NB4 (cell line): ENCODE data around the gene USP12.

ENCODE experiments used
- MYC ChIP-seq: IDR thresholded peaks from 2 replicates; pipeline ENCODE4 v1.6.1; 2011; ENCODE audit warnings: low read depth, low read length
- POLR2A ChIP-seq: IDR thresholded peaks from 2 replicates; pipeline ENCODE4 v1.6.1; 2011; ENCODE audit warnings: mild to moderate bottlenecking; ENCODE audit not compliant: insufficient read length; ENCODE audit errors: extremely low read depth
- TF ChIP-seq, protein P1 (sequence below): IDR thresholded peaks from one replicate; pipeline ENCODE4 v1.5.1; 2012; ENCODE audit warnings: low read depth, low read length

DNA sequence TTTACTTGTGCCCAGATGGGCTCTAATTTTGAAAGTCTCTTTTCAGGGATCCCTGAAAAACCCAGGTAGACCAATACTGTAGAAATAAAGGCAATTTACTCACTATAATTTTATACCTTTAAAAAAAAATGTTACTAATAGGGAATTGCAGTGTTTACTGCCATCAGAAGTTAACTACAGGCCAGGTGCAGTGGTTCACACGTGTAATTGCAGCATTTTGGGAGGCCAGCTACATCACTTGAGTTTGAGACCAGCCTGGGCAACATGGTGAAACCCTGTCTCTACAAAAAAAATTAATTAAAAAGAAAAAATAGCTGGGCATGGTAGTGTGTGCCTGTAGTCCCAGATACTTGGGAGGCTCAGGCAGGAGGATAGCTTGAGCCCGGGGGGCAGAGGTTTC lies 10.2 kb downstream of the USP12 start:
- TF ChIP-seq, protein P1, sequence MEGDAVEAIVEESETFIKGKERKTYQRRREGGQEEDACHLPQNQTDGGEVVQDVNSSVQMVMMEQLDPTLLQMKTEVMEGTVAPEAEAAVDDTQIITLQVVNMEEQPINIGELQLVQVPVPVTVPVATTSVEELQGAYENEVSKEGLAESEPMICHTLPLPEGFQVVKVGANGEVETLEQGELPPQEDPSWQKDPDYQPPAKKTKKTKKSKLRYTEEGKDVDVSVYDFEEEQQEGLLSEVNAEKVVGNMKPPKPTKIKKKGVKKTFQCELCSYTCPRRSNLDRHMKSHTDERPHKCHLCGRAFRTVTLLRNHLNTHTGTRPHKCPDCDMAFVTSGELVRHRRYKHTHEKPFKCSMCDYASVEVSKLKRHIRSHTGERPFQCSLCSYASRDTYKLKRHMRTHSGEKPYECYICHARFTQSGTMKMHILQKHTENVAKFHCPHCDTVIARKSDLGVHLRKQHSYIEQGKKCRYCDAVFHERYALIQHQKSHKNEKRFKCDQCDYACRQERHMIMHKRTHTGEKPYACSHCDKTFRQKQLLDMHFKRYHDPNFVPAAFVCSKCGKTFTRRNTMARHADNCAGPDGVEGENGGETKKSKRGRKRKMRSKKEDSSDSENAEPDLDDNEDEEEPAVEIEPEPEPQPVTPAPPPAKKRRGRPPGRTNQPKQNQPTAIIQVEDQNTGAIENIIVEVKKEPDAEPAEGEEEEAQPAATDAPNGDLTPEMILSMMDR, result no peak
- TF ChIP-seq POLR2A, result no peak
- TF ChIP-seq MYC, result no peak
